NCI-H2107 treated with DMSO at 0.1 percent for 48 hours (cell line): ENCODE data around the gene KCNMA1.

Experiments
- DNase-seq: peaks from one replicate; lab custom pipeline; 2025; ENCODE audit not compliant: unreplicated experiment; lab: John Stamatoyannopoulos, UW

Gene KCNMA1

GRCh38 chr10:77253147-77253545 lies 384.5 kb downstream of the KCNMA1 start:
- DNase-seq, result no peak

- no peak for DNase-seq
Measured at GRCh38 chr10:77252380-77253146, 385.0 kb downstream of the KCNMA1 start.

GRCh38 chr10:77251297-77252013 lies 386.2 kb downstream of the KCNMA1 start:
- DNase-seq, result no peak

GRCh38 chr10:77249901-77250459 lies 387.6 kb downstream of the KCNMA1 start:
- no peak for DNase-seq

- no peak for DNase-seq
Measured at GRCh38 chr10:77248104-77248790, 389.4 kb downstream of the KCNMA1 start.

GRCh38 chr10:77247031-77247990 lies 390.3 kb downstream of the KCNMA1 start:
- DNase-seq, result no peak

- no peak for DNase-seq
Measured at GRCh38 chr10:77245953-77246352, 391.7 kb downstream of the KCNMA1 start.

GRCh38 chr10:77244746-77245145 lies 392.9 kb downstream of the KCNMA1 start:
- DNase-seq, result no peak

- no peak for DNase-seq
Measured at GRCh38 chr10:77244286-77244685, 393.3 kb downstream of the KCNMA1 start.

- no peak for DNase-seq
Measured at GRCh38 chr10:77241350-77241725, 396.3 kb downstream of the KCNMA1 start.

GRCh38 chr10:77240706-77241349 lies 396.8 kb downstream of the KCNMA1 start:
- DNase-seq, result no peak

GRCh38 chr10:77240041-77240652 lies 397.5 kb downstream of the KCNMA1 start:
- no peak for DNase-seq

- no peak for DNase-seq
Measured at GRCh38 chr10:77237120-77237519, 400.5 kb downstream of the KCNMA1 start.

- no peak for DNase-seq
Measured at GRCh38 chr10:77236700-77237099, 400.9 kb downstream of the KCNMA1 start.

GRCh38 chr10:77236029-77236428 lies 401.6 kb downstream of the KCNMA1 start:
- no peak for DNase-seq

- DNase-seq, result no peak
Measured at GRCh38 chr10:77234599-77234998, 403.0 kb downstream of the KCNMA1 start.

GRCh38 chr10:77233466-77233865 lies 404.1 kb downstream of the KCNMA1 start:
- no peak for DNase-seq

GRCh38 chr10:77231884-77232610 lies 405.6 kb downstream of the KCNMA1 start:
- DNase-seq, result no peak

GRCh38 chr10:77231375-77231774 lies 406.2 kb downstream of the KCNMA1 start:
- no peak for DNase-seq
